Nucleus accumbens (tissue), 56 donors: ENCODE measurements around the gene HEATR5A.
"Not testable (repeated sequence)": the region's sequence is repeated elsewhere in the genome, so short reads cannot be mapped to it uniquely, and the experiment has no call there.

Experiments used
- DNase-seq, 56 donors: peaks; one replicate each; lab custom pipeline; 2025; lab: John Stamatoyannopoulos, UW

Gene HEATR5A

DNA sequence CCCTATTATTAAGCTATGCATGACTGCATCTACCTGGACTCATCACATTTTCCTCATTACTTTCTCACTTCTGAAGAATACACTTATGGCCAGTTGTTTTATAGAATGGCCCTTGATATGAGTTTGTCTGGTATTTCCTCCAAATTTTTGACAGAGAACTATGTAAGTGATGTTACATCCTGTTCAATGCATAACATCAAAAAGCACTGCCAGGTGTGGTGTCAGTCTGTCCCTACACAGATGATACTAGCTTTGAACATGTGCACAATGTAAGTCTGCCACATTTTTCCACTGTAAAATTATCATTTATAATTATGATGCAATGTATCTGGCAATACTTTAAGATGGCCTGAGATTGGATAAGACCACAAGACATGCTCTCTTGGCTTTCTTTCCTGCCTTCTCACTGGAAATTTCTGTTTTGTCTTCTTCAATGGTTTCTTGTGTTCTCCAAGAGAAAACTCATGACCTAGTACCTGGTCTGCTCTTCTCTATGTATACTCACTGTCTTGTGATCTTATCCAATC, 28.3 kb downstream of the HEATR5A start:
- DNase-seq, result no peak

DNA sequence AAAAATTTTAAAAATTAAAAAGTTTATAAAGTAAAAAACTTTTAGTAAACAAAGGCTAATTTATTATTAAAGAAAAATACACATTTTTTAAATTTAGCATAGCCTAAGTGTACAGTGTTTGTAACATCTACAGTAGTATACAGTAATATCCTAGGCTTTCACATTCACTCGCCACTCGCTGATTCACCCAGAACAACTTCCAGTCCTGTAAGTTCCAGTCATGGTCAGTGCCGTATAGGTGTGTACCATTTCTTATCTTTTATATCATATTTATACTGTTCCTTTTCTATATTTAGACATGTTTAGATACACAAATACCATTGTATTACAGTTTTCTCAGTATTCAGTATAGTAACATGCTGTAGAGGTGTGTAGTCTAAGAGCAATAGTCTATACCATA, 28.9 kb downstream of the HEATR5A start:
- DNase-seq, result no peak

- DNase-seq, result no peak
These were observed 30.4 kb downstream of the HEATR5A start for GRCh38 chr14:31389946-31390345.

DNA sequence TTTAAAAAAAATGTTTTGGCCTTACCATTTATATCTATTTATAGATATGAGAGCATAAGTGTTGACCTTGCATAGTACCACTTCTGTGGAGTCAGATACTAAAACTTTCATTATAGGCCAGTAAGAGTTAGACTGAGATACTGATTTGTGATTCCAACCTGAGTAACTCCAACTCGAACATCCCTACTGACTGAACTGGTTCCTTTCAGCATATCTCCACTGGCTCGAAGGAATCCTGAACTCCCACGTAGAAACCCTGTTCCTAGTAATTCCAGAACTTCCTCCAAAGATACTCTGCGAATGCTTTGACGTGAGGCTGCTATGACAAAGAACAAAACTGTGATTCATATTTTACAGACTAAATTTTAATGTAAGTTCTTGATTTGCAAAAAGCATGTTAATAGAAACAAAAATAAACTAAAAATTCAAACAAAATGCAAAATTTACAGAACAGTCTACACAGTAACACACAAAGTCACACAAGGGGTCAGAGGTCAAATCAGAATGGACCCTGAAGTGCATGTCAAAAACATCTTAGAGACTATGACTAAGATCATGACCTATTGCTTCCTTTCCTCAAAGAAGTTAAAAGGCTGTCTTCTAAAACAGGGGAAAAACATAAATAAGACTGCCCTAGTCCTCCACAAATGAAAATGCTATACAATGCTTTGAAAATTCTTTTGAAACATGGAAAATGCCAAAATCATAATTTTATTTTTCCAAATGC, 31.5 kb downstream of the HEATR5A start:
- DNase-seq, result peak in 11 of 56 donors; percentile 0 to 16 (median 6)

DNA sequence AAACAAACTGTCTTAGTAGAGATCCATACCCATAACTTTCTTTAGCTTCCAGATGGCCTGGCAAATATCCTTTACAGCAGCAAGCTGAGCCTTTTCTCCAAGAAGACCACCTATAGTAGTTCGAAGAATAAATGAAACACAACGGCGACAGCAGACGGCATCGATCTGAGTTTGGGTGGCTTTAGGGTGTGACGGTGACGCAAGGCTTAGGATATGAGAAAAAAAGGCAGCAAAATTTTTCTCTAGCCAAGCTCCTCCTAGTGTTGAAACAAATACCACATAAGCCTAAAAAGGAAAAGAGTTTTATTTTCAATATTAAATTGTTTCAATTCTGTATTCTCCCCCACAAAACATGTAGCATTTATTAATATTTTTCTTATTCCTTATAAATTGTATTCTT, 33.3 kb downstream of the HEATR5A start:
- DNase-seq, result no peak

DNA sequence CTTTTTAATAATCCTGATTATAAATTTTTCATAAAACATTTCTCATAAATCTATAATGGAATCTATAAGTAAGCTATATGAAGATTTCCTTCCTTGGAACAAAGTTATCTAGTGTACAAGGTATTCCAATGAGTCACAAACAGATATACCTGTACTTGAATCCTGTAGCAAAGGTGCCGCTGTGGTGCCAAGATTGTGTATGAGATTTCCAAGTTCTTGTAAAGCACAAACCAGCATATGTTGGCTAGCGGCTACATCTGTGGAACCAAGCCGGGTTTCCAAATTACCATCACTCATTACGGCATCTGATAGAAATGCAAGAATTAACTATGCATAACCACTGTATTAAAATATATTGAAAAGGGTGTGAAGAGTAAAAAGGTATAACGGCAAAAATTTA, 34.1 kb downstream of the HEATR5A start:
- no peak for DNase-seq

GRCh38 chr14:31382221-31382620, 38.1 kb downstream of the HEATR5A start:
- no peak for DNase-seq

DNA sequence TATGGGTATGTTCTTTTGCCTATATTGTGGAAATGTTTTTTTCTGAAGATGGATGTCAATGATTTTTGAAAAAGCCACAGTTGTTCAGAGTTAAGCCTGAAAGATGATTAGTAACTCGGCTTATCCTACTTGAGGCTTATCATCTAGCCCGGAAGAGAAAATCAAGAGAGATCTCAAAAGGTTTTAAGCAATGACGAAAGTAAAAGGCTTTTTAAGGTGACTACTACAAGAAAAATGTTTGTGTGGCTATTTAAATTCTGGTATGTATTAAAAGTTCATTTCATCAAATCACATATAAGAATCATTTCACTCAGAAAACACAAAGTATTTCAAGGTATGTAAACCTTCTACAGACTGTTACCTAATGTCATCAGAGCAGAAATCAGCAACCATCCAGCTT, 40.2 kb downstream of the HEATR5A start:
- DNase-seq, result no peak

DNA sequence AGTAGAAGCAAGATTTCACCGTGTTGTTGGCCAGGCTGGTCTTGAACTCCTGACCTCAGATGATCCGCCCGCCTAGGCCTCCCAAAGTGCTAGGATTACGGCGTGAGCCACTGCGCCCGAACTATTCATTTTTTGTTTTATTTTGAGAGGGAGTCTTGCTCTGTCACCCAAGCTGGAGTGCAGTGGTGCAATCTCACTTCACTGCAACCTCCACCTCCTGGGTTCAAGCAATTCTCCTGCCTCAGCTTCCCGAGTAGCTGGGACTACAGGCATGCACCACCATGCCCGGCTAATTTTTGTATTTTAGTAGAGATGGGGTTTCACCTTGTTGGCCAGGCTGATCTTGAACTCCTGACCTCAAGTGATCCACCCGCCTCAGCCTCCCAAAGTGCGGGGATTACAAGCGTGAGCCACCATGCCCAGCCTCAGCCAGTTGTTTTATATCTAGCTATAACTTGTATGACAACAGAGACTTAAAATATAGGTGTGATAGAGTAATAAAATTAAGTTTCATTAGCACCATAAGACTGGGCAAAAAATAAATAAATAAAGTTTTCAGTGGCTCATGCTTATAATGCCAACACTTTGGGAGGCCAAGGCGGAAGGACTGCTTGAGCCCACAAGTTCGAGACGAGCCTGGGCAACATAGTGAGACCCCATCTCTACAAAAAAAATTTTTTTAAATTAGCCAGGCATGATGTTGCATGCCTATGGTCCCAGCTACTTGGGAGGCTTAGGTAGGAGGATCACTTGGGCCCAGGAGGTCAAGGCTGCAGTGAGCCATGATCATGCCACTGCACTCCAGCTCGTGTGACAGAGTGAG, 41.0 kb downstream of the HEATR5A start:
- DNase-seq, result not testable (repeated sequence)

DNA sequence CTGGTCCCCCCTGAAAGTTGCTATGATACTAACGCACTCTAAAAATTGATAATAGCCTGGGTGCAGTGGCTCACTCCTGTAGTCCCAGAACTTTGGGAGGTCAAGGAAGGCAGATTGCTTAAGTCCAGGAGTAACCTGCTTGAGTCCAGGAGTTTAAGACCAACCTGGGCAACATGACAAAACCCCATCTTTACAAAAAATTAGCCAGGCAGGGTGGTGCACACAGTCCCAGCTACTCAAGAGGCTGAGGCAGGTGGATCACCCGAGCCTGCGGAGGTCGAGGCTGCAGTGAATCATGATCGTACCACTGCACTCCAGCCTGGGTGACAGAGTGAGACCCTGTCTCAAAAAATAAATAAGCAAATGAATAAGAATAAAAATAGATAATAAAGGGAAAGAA, 42.9 kb downstream of the HEATR5A start:
- no peak for DNase-seq

- DNase-seq, result no peak
These were observed 48.7 kb downstream of the HEATR5A start for GRCh38 chr14:31371646-31372045.

DNA sequence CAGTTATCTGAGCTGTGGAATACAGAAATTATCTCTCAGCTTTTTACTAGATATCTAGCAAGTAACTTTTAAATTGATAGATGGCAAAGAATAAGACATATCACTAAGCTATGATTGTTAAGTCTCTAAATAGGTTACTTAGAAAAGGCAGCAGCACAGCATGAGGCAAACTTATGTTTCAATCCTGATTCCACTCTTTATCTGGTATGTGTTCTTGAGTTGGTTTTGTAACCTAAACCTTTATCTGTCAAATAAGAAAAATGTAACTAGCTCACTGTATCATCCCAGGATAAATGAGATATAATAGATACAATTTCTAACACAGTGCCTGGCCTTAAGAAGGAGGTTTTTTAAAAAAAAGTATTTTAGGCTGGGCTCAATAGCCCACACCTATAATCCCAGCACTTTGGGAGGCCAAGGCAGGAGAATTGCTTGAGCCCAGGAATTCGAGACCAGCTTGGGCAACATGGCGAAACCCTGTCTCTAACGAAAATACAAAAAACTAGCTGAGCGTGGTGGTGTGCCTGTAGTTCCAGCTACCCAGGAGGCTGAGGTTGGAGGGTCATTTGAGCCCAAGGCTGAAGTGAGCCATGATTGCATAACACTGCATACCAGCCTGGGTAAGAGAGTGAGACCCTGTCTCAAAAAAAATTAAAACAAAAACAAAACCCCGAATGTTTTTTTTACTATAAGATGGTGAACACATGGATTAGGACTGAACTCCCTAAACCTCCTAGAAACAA, 56.8 kb downstream of the HEATR5A start:
- DNase-seq, result no peak

- DNase-seq, result no peak
These were observed 57.6 kb downstream of the HEATR5A start for GRCh38 chr14:31362746-31363145.

DNA sequence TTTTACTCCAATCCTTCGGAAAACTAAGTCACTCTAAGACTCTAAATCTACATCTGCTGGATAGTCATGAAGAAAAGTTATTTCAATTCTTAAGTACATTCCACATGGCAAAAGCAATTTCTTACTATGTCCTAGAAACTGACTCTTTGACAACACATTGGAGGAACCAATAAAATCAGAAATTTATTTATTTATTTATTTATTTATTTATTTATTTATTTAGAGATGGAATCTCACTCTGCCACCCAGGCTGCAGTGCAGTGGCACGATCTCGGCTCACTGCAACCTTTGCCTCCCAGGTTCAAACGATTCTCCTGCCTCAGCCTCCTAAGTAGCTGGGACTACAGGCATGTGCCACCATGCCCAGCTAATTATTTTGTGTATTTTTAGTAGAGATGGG, 58.6 kb downstream of the HEATR5A start:
- not testable (repeated sequence) for DNase-seq

DNA sequence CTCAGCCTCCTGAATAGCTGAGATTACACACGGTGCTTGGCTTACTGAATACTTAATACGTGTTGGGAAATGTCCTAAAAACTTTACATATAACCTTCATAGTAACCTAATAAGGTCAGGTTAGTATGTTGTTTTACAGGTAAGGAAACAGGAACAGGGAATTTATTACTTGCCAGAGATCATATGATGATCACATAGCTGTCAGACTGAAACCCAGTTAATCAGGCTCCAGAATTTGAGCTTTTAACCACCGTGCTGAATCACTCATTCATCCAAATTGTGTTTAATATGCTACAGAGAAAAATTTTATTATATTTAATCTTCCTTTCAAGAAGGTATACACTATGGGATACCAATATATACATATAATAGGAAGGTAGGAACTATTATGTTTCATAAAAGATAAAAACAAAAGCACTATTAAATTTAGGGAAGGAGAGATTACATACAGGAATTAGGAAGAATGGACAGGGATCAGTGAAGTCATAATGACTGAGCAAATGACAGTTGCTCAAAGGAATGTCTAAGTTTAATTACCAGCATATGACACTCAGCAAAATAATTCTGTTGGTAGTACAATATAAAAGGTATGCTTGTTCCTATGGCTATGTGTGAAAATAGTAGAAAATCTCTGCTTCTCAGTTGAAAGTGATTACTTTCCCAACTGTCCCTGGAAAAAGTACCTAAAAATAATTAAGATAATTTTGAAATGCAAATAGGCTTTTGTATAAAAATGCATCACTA, 59.3 kb downstream of the HEATR5A start:
- no peak for DNase-seq

DNA sequence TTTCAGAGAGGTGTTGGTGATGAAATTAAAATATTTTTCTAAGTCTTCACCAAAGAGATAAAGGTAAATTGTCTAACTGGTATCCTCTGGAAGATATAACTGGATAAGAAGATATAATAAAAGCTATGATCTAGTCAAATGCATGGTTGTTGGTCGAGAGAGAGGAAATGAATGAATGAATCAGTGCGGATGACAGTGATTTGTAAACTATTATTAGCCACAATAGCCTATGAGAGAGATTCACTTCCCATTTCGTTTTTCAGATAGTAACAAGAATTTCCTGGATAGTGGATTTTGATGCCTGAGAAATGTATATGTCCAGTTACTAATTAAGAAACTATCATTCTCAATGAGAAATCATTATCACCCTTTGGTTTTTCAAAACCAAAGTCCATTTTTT, 63.1 kb downstream of the HEATR5A start:
- DNase-seq, result no peak

- DNase-seq, result no peak
These were observed 74.3 kb downstream of the HEATR5A start for GRCh38 chr14:31346097-31346496.

GRCh38 chr14:31341280-31341679, 79.1 kb downstream of the HEATR5A start:
- DNase-seq, result no peak

- no peak for DNase-seq
These were observed 79.9 kb downstream of the HEATR5A start for GRCh38 chr14:31340297-31341063.

- no peak for DNase-seq
These were observed 80.6 kb downstream of the HEATR5A start for GRCh38 chr14:31339743-31340142.
